NCI-H446 (cell line): ENCODE data around the gene ADCY1.
"Not testable (repeated sequence)": the region's sequence is repeated elsewhere in the genome, so short reads cannot be mapped to it uniquely, and the experiment has no call there.

Experiments used
- DNase-seq, 2 experiments: peaks; one replicate each; lab custom pipeline; 2025; lab: John Stamatoyannopoulos, UW

ADCY1 gene

GRCh38 chr7:45573661-45574415 lies at the start of gene ADCY1:
Gene ADCY1, plus strand, starts transcription at chr7:45574368. Its CDS starts 176 bp downstream, at chr7:45574544.
- no peak for DNase-seq

- no peak for DNase-seq
Measured at GRCh38 chr7:45524445-45524844, 49.7 kb upstream of the ADCY1 start.

GRCh38 chr7:45525057-45525456 lies 49.1 kb upstream of the ADCY1 start:
- no peak for DNase-seq

DNA sequence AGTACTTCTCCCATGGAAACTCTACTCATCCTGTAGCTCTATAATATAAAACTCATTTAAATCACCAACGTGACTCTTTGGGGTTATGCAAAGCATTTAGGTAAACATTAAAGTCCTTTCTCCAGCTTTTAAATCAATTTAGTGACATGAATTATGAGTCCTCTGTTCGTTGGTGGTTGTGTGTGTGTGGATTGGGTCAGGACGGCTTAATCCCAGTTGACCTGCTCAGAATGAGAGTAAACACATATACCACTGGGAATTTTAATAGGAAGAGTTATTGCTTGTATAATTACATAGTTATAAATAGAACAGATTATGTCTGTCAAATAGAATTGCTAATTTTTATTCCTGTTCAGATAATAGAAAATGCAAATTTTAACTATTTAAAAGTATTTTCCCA lies 30.7 kb upstream of the ADCY1 start:
- no peak for DNase-seq

DNA sequence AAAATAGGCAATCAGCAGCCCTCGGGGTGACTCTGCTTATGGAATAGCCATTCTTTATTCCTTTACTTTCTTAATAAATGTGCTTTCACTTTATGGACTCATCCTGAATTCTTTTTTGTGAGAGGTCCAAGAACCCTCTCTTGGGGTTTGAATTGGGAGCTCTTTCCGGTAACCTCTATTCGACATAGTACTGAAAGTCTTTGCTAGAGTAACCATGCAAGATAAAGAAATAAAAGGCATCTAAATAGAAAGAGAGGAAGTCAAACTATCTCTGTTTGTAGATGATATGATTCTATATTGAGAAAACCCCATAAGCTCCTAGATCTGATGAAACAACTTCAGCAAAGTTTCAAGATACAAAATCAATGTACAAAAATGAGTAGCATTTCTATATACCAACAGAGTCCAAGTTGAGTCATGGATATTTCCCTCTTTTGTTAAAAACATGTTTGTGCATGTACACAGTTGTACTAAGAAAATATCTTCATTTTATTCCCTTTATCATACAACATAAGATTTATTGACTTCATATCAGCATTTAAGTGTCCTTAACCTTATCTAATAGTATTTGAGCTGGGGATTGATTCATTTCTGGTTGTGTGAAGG lies 29.0 kb upstream of the ADCY1 start:
- not testable (repeated sequence) for DNase-seq

- DNase-seq: not testable (repeated sequence)
Measured at GRCh38 chr7:45548917-45549316, 25.3 kb upstream of the ADCY1 start.

- no peak for DNase-seq
Measured at GRCh38 chr7:45563401-45563800, 10.8 kb upstream of the ADCY1 start.

GRCh38 chr7:45563941-45564461 lies 10.2 kb upstream of the ADCY1 start:
- DNase-seq: no peak

- no peak for DNase-seq
Measured at GRCh38 chr7:45564485-45564884, 9.7 kb upstream of the ADCY1 start.

GRCh38 chr7:45564886-45565455 lies 9.2 kb upstream of the ADCY1 start:
- DNase-seq: no peak

GRCh38 chr7:45566386-45566785 lies 7.8 kb upstream of the ADCY1 start:
- DNase-seq: no peak

DNA sequence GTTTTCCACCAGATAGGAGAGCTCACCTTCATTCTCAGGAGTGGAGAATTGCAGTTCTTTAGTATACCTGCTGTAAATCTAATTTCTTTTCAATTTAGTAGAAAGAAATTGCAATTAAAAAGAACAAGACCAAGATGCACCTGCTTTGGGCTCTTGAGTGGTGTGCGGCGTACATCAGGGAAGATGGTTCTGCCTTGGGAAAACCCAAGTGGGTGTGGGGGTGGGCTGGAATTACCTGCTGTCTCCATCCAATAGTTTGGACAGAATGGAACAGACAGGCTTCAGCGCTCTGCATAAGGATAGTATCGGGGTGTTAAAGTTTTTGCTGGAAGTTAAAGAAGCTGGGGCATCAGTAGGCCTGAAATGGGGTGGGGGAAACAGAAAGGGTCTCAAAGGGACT lies 7.2 kb upstream of the ADCY1 start:
- DNase-seq: no peak

DNA sequence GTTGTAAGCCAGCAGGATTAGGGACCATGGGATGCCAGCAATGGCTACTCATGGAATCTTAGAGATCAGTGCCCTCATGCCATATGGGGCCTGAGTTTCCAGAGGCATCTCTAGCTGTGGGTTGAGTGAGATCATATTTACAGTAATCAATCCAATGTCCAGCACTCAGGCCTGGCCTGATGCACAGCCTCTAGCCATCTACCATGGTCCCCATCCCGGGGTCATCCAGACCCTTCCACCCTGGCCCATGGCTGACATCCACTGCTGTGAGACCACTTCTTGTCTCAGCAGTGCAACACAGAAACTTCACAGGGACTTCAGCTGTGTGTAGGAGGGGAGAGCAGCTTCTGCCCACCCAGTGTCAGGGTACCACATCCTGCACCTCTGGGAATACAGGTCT lies 6.5 kb upstream of the ADCY1 start:
- no peak for DNase-seq

- no peak for DNase-seq
Measured at GRCh38 chr7:45568536-45569289, 5.5 kb upstream of the ADCY1 start.

- DNase-seq: no peak
Measured at GRCh38 chr7:45569290-45569685, 4.9 kb upstream of the ADCY1 start.

- DNase-seq: no peak
Measured at GRCh38 chr7:45570797-45571196, 3.4 kb upstream of the ADCY1 start.

DNA sequence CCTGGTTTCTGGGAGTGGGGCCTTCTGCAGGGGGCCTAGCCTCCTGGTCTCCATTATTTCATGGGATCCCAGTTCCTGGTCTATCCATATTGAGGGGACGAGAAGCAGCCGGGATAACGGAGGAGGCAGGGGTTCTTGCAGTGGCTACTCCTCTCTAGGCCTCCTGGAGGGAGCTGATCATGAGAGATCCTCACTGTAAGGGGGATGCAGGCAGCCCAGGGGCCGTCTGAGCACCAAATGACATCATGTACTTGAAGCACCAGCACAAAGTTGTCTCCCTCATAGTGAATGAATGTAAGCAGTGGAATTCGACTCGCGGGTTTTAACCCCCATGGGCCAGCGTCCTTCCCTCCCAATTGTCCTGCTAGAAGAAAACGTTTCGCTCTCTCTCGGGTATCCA lies 964 bp upstream of the ADCY1 start:
- no peak for DNase-seq

- DNase-seq: no peak
Measured at GRCh38 chr7:45574416-45574668, 174 bp downstream of the ADCY1 start.

- DNase-seq: no peak
Measured at GRCh38 chr7:45574669-45575500, 717 bp downstream of the ADCY1 start.

GRCh38 chr7:45575501-45576248 lies 1.5 kb downstream of the ADCY1 start:
- no peak for DNase-seq

DNA sequence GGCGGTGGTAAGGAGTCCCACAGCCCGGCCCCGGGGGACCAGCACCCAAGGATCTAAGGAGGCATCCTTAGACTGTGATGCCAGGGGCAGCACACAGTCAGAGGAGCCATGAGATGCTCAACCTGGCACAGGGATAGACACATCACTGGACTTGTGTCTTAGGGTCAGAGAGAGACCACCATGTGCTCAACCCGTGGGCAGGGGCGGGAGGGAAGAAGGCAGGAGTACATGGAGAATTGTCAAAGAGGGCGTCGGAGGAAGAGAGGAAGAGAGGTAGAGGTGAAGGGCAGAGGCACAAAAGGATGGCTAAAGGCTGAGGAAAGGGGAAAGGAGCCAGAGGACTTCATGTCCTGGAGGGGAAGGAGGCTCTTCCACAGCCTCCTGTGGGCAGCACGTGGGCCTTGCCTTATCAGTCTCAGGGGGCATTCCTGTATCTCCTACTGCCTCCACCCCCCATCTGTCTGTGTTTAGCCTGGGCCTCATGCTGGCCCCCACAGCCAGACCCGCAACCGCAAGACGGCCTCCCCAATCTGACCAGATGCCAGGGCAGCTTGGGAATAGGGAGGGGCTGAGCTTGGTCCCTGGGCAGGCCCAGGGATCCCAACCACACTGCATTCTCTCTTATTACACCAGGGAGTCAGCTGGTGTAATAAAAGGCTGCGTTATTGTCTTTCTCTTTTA lies 2.2 kb downstream of the ADCY1 start:
- DNase-seq: no peak
